ENCODE results near the gene INPP4A. TPM values are rescaled to one million over a fixed set of nuclear protein-coding genes. Genes with fewer than 3 reads are reported as not detected.

INPP4A gene
- total and polyA plus RNA-seq, 10 of the 15 experiments (the other 5 are each of a cell fraction or from before 2014, with no cell fraction given), result 4.7 to 62.3 (median 36.9) TPM

- 95% methylated on average over 14 of the region's 14 CpGs for WGBS (ENCODE audit: insufficient coverage, insufficient replicate concordance, low lambda C conversion rate, missing lambda C conversion rate)
- intact Hi-C loops (cut with micrococcal nuclease; ENCODE audit: unreplicated experiment), result no loop called here
- no peak overlapping the region for H2AFZ ChIP-seq (ENCODE audit: control insufficient read depth, low read depth, low read length)
- peak overlapping the region; percentile 82 for H3K27ac ChIP-seq (ENCODE audit: control insufficient read depth, insufficient read depth)
- H3K36me3 ChIP-seq (ENCODE audit: control insufficient read depth in 2 of 2, insufficient read depth in 2 of 2, low read length in 1 of 2), result peaks cover 9 to 32% of the 10 kb centered on the region in 2 experiments
- no peak for ATAC-seq
- H3K27me3 ChIP-seq (replicated peaks in 1 of 2; ENCODE audit: control insufficient read depth in 2 of 2, insufficient read depth in 2 of 2, low read length in 1 of 2), result no peaks in the 10 kb centered on the region
- H3K4me1 ChIP-seq (ENCODE audit: control insufficient read depth, insufficient read depth, low read length), result peaks cover 85% of the 10 kb centered on the region
- H3K4me2 ChIP-seq (ENCODE audit: control insufficient read depth, insufficient read depth), result peak overlapping the region; percentile 75
- in situ Hi-C loops (cut with MboI), result no loop called here
- peaks cover 91% of the 10 kb centered on the region for H3K79me2 ChIP-seq (ENCODE audit: control insufficient read depth, insufficient read depth, low read length)
- RAD21 ChIA-PET (ENCODE audit: unreplicated experiment), result interaction anchor here (1.1 to 13.1 kb wide), 4 partner anchors 8 to 27 kb away, joined by 4 to 199 read pairs (median 14); no protein-coding TSS in a partner anchor
- no peak for TF ChIP-seq LARP7 (IDR thresholded peaks at IDR 0.05)
- no peak for TF ChIP-seq GABPA (IDR thresholded peaks at IDR 0.05; ENCODE audit: low read depth)
- no peak for TF ChIP-seq BHLHE40 (IDR thresholded peaks at IDR 0.05; ENCODE audit: borderline replicate concordance in 1 of 2, low read depth in 2 of 2, low read length in 1 of 2)
- no peak for TF ChIP-seq SP1 (IDR thresholded peaks at IDR 0.05; ENCODE audit: low read depth, low read length)
- no peak for TF ChIP-seq JUNB (IDR thresholded peaks at IDR 0.05)
- TF ChIP-seq MLLT1 (IDR thresholded peaks at IDR 0.05), result 0 out of 2 replicates have a peak, but pooled peaks have one; percentile 24
- TF ChIP-seq POLR2AphosphoS5 (IDR thresholded peaks at IDR 0.05; ENCODE audit: low read length), result no peak
- no peak overlapping the region for H3K4me3 ChIP-seq
- CTCF ChIA-PET, result interaction anchor here (1.1 to 4.2 kb wide), 7 partner anchors 8 to 47 kb away, joined by 3 to 24 read pairs (median 4); no protein-coding TSS in a partner anchor
- no peaks in the 10 kb centered on the region for H3K9me3 ChIP-seq (replicated peaks; ENCODE audit: control insufficient read depth, insufficient read depth, low read length)
- H4K20me1 ChIP-seq (ENCODE audit: control insufficient read depth, insufficient read depth), result no peaks in the 10 kb centered on the region
- POLR2A ChIA-PET, result interaction anchor here (1.3 to 27.0 kb wide), 3 partner anchors 8 to 23 kb away, joined by 3 to 545 read pairs (median 271); no protein-coding TSS in a partner anchor
- no TSS peak for BruUV-seq (replicated peaks)
- no peak for DNase-seq (ENCODE audit: low read depth, low spot score)
- FAIRE-seq, result no peak
- peak overlapping the region; percentile 69 for H3K9ac ChIP-seq (ENCODE audit: control insufficient read depth, insufficient read depth, low read length)
- SMC1A ChIA-PET (ENCODE audit: uncharacterized antibody, unreplicated experiment), result interaction anchor here (1.0 to 28.2 kb wide), 6 partner anchors 5 to 47 kb away, joined by 3 to 816 read pairs (median 226); partner anchors contain the start of gene INPP4A
Measured at GRCh38 chr2:98458667-98459380, 14.2 kb downstream of the INPP4A start.

Measured in GM12878 (cell line).